NCI-H2107 treated with DMSO at 0.1 percent for 48 hours (cell line): ENCODE data around the gene PANX2.

Experiments used
- DNase-seq: peaks from one replicate; lab custom pipeline; 2025; ENCODE audit not compliant: unreplicated experiment; lab: John Stamatoyannopoulos, UW

Gene PANX2

DNA sequence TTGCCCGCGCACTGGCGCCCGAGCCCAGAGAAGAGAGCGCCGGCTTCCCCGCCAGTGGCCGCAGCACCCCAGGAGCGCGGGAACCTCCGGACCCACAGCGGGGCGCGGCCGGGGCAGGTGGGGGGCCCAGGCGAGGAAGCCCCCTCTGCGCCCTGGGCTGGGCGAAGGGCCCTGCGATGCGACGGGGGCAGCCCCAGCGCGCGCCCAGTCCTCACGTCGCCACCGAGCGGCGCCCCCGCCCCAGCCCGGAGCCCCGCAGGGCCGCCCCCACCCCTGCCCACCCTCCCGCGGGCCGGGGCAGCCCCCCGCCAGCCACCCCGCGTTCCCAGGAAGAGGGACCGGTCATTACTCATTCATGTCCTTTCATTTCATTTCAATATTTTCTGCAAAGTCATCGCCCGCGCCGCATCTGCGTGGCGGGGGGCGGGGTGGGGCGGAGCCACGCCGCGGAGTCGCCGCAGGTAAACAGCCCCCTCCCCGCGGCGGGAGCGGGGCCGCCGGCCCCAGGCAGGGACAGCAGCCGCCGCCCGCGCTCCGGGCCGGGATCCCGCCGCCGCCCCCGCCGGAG lies 673 bp upstream of the PANX2 start:
- DNase-seq: no peak

DNA sequence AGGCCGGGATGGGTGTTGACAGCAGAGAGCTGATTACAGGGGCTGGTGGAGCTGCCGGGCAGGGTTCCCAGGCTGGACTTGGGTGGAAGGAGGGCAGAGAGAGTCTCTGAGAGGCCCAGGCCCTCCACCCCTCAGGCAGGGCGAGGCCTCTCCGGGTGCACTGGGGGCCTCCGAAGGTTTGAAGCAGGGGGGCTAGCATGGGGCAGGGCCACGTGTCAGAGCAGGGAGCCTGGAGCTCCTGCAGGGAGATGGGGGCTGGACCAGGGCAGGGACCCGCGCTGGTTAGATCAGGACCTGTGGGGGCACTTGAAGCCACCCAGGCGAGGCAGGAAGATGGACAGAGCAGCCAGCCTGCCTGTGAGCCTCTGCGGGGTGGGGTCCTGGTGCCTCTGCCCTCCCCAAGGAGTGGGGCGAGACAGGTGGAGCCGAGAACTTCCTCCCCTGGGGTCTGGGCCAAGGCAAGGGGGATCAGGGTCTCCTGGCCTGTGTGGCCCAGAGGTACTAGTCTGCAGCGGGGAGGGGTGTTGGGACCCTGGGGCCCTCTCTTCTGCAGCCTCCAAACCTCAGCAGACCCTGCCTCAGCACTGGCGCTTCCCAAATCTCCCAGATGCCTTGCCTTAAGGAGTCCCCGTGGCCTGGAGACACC lies 911 bp downstream of the PANX2 start:
- DNase-seq: no peak

DNA sequence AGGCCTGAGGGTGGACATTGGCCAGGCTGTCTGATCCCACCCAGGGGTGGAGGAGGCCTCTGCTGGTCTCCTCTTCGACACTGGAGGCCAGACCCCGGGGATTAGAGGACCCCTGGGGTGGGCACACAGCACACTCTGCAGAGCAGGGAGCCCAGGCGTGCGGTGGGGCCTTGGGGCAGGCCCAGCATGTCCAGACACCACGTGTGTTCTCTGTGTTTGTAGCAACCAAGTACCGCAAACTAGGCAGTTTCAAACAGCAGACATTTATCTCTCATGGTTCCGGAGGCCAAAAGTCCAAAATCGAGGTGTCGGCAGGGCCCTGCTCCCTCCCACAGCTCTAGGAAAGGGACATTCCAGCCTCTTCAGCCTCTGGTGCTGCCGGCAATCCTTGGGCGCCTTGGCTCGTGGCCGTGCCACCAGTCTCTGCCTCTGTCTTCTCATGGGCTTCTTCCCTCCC lies 1.5 kb downstream of the PANX2 start:
- DNase-seq: no peak

GRCh38 chr22:50173311-50173982 lies 2.9 kb downstream of the PANX2 start:
- DNase-seq: no peak

DNA sequence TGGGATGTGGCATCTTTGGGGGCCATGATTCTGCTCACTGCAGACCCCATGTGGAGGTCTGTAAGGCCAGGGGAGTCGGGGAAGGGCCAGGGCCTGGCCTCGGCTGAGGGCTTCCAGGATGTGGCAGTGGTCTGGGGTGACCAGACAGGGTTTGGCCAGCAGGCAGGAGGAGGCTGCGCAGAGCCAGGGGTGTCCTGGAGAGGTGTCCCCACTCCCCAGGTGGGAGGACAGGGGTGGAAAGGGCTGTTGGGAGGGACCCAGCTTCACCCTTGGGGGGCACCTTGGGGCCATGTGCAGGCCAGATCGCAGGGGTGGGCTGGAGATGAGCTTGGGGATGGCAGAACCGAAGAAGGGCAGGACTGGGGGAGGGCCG lies 3.4 kb downstream of the PANX2 start:
- DNase-seq: no peak

- no peak for DNase-seq
Measured at GRCh38 chr22:50174382-50175190, 4.1 kb downstream of the PANX2 start.

- no peak for DNase-seq
Measured at GRCh38 chr22:50175191-50175461, 4.6 kb downstream of the PANX2 start.

GRCh38 chr22:50175921-50176849 lies 5.7 kb downstream of the PANX2 start:
- DNase-seq: no peak

- DNase-seq: no peak
Measured at GRCh38 chr22:50176850-50177536, 6.5 kb downstream of the PANX2 start.

DNA sequence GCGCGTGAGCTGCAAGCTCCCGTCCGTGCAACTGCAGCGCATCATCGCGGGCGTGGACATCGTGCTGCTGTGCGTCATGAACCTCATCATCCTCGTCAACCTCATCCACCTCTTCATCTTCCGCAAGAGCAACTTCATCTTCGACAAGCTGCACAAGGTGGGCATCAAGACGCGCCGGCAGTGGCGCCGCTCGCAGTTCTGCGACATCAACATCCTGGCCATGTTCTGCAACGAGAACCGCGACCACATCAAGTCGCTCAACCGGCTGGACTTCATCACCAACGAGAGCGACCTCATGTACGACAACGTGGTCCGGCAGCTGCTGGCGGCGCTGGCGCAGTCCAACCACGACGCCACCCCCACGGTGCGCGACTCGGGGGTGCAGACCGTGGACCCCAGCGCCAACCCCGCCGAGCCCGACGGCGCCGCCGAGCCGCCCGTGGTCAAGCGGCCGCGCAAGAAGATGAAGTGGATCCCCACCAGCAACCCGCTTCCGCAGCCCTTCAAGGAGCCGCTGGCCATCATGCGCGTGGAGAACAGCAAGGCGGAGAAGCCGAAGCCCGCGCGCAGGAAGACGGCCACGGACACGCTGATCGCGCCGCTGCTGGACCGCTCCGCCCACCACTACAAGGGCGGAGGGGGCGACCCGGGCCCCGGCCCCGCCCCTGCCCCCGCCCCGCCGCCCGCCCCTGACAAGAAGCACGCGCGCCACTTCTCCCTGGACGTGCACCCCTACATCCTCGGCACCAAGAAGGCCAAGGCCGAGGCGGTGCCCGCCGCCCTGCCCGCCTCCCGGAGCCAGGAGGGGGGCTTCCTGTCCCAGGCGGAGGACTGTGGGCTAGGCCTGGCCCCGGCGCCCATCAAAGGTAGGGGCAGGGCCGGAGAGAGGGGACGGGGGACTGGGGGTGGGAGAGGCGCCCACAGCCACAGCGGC lies 7.3 kb downstream of the PANX2 start:
- no peak for DNase-seq

DNA sequence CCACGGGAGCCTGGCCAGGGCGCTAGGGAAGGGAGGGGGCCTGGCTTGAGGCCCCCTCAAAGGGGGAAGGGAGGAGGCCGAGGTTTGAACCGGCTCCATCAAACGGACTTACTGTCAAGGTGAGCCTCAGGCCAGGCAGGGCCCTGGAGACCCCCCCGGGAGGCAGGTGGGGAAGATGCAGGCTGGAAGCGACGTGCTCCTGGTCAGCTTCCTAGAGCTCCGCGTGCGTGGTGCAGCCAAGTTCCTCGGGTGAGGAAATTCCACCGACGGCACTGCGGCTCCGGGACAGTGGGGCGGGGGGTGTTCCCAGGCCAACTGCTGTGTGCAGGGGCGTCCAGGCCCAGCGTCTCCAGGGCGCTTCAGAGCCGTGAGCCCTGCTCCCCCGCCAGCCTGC lies 7.9 kb downstream of the PANX2 start:
- no peak for DNase-seq

GRCh38 chr22:50178871-50179869 lies 8.6 kb downstream of the PANX2 start:
- no peak for DNase-seq

GRCh38 chr22:50179937-50180726 lies 9.6 kb downstream of the PANX2 start:
- DNase-seq: no peak

DNA sequence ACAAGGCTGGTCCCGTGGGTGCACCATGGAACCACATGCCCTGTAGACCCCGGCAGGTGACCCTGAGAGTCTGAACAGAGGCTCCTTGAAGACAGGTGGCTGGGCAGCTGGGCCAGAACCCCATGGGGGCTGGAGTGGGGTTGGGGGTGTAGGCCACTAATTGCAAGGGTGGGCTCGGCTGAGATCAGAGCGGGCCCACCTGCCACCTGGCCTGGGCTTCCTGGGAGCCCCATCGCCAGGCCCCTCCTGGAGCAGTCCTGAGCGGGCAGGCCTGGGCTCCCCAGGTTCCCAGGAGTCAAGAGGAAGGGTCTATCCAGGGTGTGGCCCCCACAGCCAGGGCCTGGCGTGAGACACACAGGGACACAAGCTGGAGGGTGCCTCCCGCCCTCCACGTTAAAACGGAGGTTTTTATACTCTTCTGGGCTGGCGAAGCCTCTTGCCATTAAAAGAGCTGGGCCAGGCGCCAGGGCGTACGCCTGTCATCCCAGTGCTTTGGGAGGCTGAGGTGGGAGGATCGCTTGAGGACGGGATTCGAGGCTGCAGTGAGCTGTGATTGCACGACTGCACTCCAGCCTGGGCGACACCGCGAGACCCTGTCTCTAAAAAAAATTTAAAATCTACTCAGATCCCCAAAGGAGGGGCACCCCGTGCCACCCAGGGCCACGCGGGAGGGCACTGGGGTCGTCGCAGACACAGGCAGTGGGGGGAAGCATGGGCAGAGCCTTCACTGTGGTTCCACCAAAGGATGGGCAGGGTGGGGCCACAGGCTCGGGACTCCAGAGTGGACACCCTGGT lies 10.4 kb downstream of the PANX2 start:
- no peak for DNase-seq

- no peak for DNase-seq
Measured at GRCh38 chr22:50182176-50183081, 11.9 kb downstream of the PANX2 start.
